Measurements from ENCODE around the gene OPCML. TPM values are rescaled to one million over a fixed set of nuclear protein-coding genes. Genes with fewer than 3 reads are reported as not detected.

The OPCML gene
- total RNA-seq, 1 donor from 2014 or later, result 1.7 TPM

- Mint-ChIP-seq H3K4me3 (ENCODE audit: low read depth) (no peak overlapping the region), H3K36me3 (ENCODE audit: insufficient read depth) (no peaks in the 10 kb centered on the region), H3K9me3 (ENCODE audit: low read depth) (no peaks in the 10 kb centered on the region), H3K4me1 (ENCODE audit: low read depth) (no peaks in the 10 kb centered on the region), H3K27me3 (peaks cover 10% of the 10 kb centered on the region), H3K27ac (no peak overlapping the region)
- TF ChIP-seq CTCF (IDR thresholded peaks at IDR 0.05; ENCODE audit: unreplicated experiment), result no peak
- DNase-seq (ENCODE audit: low spot score, unreplicated experiment), result no peak
Measured at GRCh38 chr11:133291780-133292179, 240.5 kb downstream of the OPCML start.

GRCh38 chr11:133285359-133285758 lies 246.9 kb downstream of the OPCML start:
- peaks cover 8% of the 10 kb centered on the region for H3K27me3 Mint-ChIP-seq
- H3K27ac Mint-ChIP-seq, result no peak overlapping the region
- TF ChIP-seq CTCF (IDR thresholded peaks at IDR 0.05; ENCODE audit: unreplicated experiment), result no peak
- H3K36me3 Mint-ChIP-seq (ENCODE audit: insufficient read depth), result no peaks in the 10 kb centered on the region
- no peaks in the 10 kb centered on the region for H3K4me1 Mint-ChIP-seq (ENCODE audit: low read depth)
- DNase-seq (ENCODE audit: low spot score, unreplicated experiment), result no peak
- H3K4me3 Mint-ChIP-seq (ENCODE audit: low read depth), result no peak overlapping the region
- no peaks in the 10 kb centered on the region for H3K9me3 Mint-ChIP-seq (ENCODE audit: low read depth)

GRCh38 chr11:133284156-133284555 lies 248.1 kb downstream of the OPCML start:
- DNase-seq (ENCODE audit: low spot score, unreplicated experiment), result no peak
- no peaks in the 10 kb centered on the region for H3K36me3 Mint-ChIP-seq (ENCODE audit: insufficient read depth)
- no peaks in the 10 kb centered on the region for H3K9me3 Mint-ChIP-seq (ENCODE audit: low read depth)
- H3K27ac Mint-ChIP-seq, result no peak overlapping the region
- no peak for TF ChIP-seq CTCF (IDR thresholded peaks at IDR 0.05; ENCODE audit: unreplicated experiment)
- no peak overlapping the region for H3K4me3 Mint-ChIP-seq (ENCODE audit: low read depth)
- peaks cover 12% of the 10 kb centered on the region for H3K27me3 Mint-ChIP-seq
- H3K4me1 Mint-ChIP-seq (ENCODE audit: low read depth), result no peaks in the 10 kb centered on the region

GRCh38 chr11:133277886-133278285 lies 254.4 kb downstream of the OPCML start:
- DNase-seq (ENCODE audit: low spot score, unreplicated experiment), result no peak
- TF ChIP-seq CTCF (IDR thresholded peaks at IDR 0.05; ENCODE audit: unreplicated experiment), result no peak
- Mint-ChIP-seq H3K4me3 (ENCODE audit: low read depth) (no peak overlapping the region), H3K27ac (no peak overlapping the region), H3K27me3 (peaks cover 17% of the 10 kb centered on the region), H3K36me3 (ENCODE audit: insufficient read depth) (no peaks in the 10 kb centered on the region), H3K9me3 (ENCODE audit: low read depth) (no peaks in the 10 kb centered on the region), H3K4me1 (ENCODE audit: low read depth) (no peaks in the 10 kb centered on the region)

- H3K36me3 Mint-ChIP-seq (ENCODE audit: insufficient read depth), result no peaks in the 10 kb centered on the region
- H3K27me3 Mint-ChIP-seq, result peaks cover 3% of the 10 kb centered on the region
- no peaks in the 10 kb centered on the region for H3K4me1 Mint-ChIP-seq (ENCODE audit: low read depth)
- no peak for DNase-seq (ENCODE audit: low spot score, unreplicated experiment)
- no peak overlapping the region for H3K4me3 Mint-ChIP-seq (ENCODE audit: low read depth)
- no peak overlapping the region for H3K27ac Mint-ChIP-seq
- TF ChIP-seq CTCF (IDR thresholded peaks at IDR 0.05; ENCODE audit: unreplicated experiment), result no peak
- H3K9me3 Mint-ChIP-seq (ENCODE audit: low read depth), result no peaks in the 10 kb centered on the region
Measured at GRCh38 chr11:133271871-133272776, 260.2 kb downstream of the OPCML start.
